Panc1 (cell line): ENCODE data around the gene PLEKHA7. TPM values are rescaled to one million over a fixed set of nuclear protein-coding genes. Genes with fewer than 3 reads are reported as not detected.

ENCODE experiments used
- ATAC-seq: fragments of 200-7000 bp; cut with Tn5 transposase; 2 replicates; pipeline ENCODE4 v1.9.1; 2020; ENCODE audit warnings: mild to moderate bottlenecking, moderate library complexity
- BruUV-seq: library from RNA; stranded (reverse); fragments of 400-500 nt; replicated peaks from 2 replicates; lab custom pipeline; 2021; lab: Mats Ljungman, UMichigan
- CTCF ChIA-PET: fragments of 300-600 bp; sonication (Branson Sonifier 250); formaldehyde crosslinking; loops from one replicate; lab custom pipeline; 2022; ENCODE audit warnings: antibody characterized with exemption; lab: Charles Lee
- POLR2A ChIA-PET: fragments of 300-600 bp; sonication (Branson Sonifier 250); formaldehyde crosslinking; loops from one replicate; lab custom pipeline; 2022; ENCODE audit warnings: antibody characterized with exemption; lab: Charles Lee
- DNase-seq: peaks from one replicate; pipeline ENCODE4 v3.0.0-alpha.2; 2010; ENCODE audit warnings: low read depth, low spot score
- H3K27ac ChIP-seq: 2 replicates; pipeline ENCODE4 v1.5.1; 2011; ENCODE audit warnings: mild to moderate bottlenecking, low read length, inconsistent platforms
- H3K27me3 ChIP-seq: fragments of 200-500 bp; sonication (Bioruptor generic); 2 replicates; pipeline ENCODE4 v1.6.0; 2014; ENCODE audit warnings: low read length, inconsistent platforms; ENCODE audit not compliant: control insufficient read depth, insufficient read depth
- H3K36me3 ChIP-seq: fragments of 200-500 bp; sonication (Bioruptor generic); 2 replicates; pipeline ENCODE4 v1.5.1; 2014; ENCODE audit warnings: inconsistent platforms, mild to moderate bottlenecking, low read length, moderate library complexity; ENCODE audit not compliant: control insufficient read depth, insufficient read depth
- H3K4me1 ChIP-seq: 2 replicates; pipeline ENCODE4 v1.5.1; 2011; ENCODE audit warnings: inconsistent platforms, mild to moderate bottlenecking, low read length, moderate library complexity; ENCODE audit not compliant: control insufficient read depth, insufficient read depth
- H3K4me3 ChIP-seq, 2 experiments: 2 replicates each; pipeline ENCODE4 v1.5.1; 2011 to 2012; ENCODE audit warnings: low read depth in 2 of 2, low read length in 2 of 2, mild to moderate bottlenecking in 2 of 2, inconsistent platforms in 1 of 2, moderate library complexity in 1 of 2
- H3K9me3 ChIP-seq: fragments of 200-500 bp; sonication (Bioruptor generic); 2 replicates; pipeline ENCODE4 v1.5.1; 2014; ENCODE audit warnings: low read depth, mild to moderate bottlenecking, inconsistent platforms, low read length, moderate library complexity; ENCODE audit not compliant: control insufficient read depth, insufficient read depth
- CTCF ChIP-seq: fragments of 450-650 bp; IDR thresholded peaks from 2 replicates; pipeline ENCODE4 v1.5.1; 2017; ENCODE audit warnings: mild to moderate bottlenecking
- POLR2AphosphoS5 ChIP-seq: IDR thresholded peaks from 2 replicates; pipeline ENCODE4 v1.6.1; 2012; ENCODE audit warnings: mild to moderate bottlenecking, low read depth, low read length, moderate library complexity
- REST ChIP-seq, 2 experiments: IDR thresholded peaks; 2 replicates each; pipeline ENCODE4 v1.6.1; 2011 to 2012; ENCODE audit warnings: low read depth in 2 of 2, control low read depth in 1 of 2, low read length in 1 of 2, mild to moderate bottlenecking in 1 of 2, moderate library complexity in 1 of 2; ENCODE audit not compliant: insufficient read depth in 1 of 2
- SIN3A ChIP-seq: IDR thresholded peaks from 2 replicates; pipeline ENCODE4 v1.6.1; 2012; ENCODE audit warnings: low read depth, mild to moderate bottlenecking, low read length, moderate library complexity, borderline replicate concordance; ENCODE audit not compliant: insufficient read depth
- TCF7L2 ChIP-seq: IDR thresholded peaks from 2 replicates; pipeline ENCODE4 v1.6.1; 2011; ENCODE audit warnings: mild to moderate bottlenecking, low read depth, low read length, inconsistent platforms
- in situ Hi-C: cut with HindIII; loops from 2 replicates; pipeline ENCODE4 v1.10.0; 2016; ENCODE audit warnings: low sequenced_read_pairs, low pct_unique_long_range_greater_than_20kb
- intact Hi-C: fragments of 100-400 bp; cut with micrococcal nuclease; formaldehyde crosslinking; loops from one replicate; pipeline ENCODE4 v1.10.0; 2022; ENCODE audit not compliant: unreplicated experiment
- total RNA-seq: library from RNA; stranded (reverse); gene quantifications from one replicate; pipeline ENCODE4 v1.2.1, GENCODE V29; 2021; ENCODE audit not compliant: unreplicated experiment

PLEKHA7 gene
- total RNA-seq, 1 experiment from 2014 or later: 11.6 TPM

DNA sequence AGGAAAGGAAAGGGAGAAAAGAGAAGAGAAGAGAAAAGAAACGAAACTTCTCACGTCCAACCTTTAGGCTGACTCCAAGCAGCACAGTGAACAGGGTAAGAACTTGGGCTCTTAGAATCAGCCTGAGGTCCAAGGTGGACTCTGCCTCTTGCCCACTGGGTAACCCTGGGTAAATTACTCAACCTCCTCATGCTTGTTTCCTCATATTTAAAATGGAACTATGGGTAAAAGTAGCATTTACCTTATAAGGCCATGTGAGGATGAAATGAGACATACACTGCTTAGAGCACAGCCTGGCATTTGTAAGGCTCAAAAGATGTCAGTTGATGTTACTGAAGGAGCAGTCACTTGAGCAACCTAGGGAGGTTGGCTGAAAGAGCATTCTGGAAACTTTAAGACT lies 167.9 kb downstream of the PLEKHA7 start:
- TF ChIP-seq SIN3A: no peak
- TF ChIP-seq TCF7L2: no peak
- TF ChIP-seq POLR2AphosphoS5: no peak
- TF ChIP-seq REST (IDR thresholded peaks at IDR 0.05; ENCODE audit: insufficient read depth in 1 of 2, low read depth in 2 of 2, low read length in 1 of 2): no peak
- no peak for TF ChIP-seq CTCF
- Histone ChIP-seq H3K36me3 (0 out of 2 replicates have a peak, but pooled peaks cover 2% of the 10 kb centered on the region), H3K4me3 (no peak overlapping the region), H3K4me1 (no peaks in the 10 kb centered on the region), H3K27me3 (no peaks in the 10 kb centered on the region), H3K9me3 (no peaks in the 10 kb centered on the region), H3K27ac (no peak overlapping the region)
- in situ Hi-C loops (no loop called here), intact Hi-C loops (no loop called here)
- BruUV-seq: no TSS peak
- ATAC-seq: no peak
- CTCF ChIA-PET: no interaction called here
- DNase-seq: no peak
- POLR2A ChIA-PET: no interaction called here

GRCh38 chr11:16844268-16844771 lies 169.9 kb downstream of the PLEKHA7 start:
- CTCF ChIA-PET: no interaction called here

More at GRCh38 chr11:16844268-16844771, 169.9 kb downstream of the PLEKHA7 start:
- no peak for DNase-seq
- POLR2A ChIA-PET: no interaction called here
- intact Hi-C loops (no loop called here), in situ Hi-C loops (no loop called here)
- Histone ChIP-seq H3K9me3 (no peaks in the 10 kb centered on the region), H3K4me1 (no peaks in the 10 kb centered on the region), H3K27me3 (no peaks in the 10 kb centered on the region), H3K36me3 (0 out of 2 replicates have a peak, but pooled peaks cover 2% of the 10 kb centered on the region), H3K4me3 (no peak overlapping the region), H3K27ac (no peak overlapping the region)
- BruUV-seq: no TSS peak
- ATAC-seq: no peak
- TF ChIP-seq TCF7L2: no peak
- no peak for TF ChIP-seq POLR2AphosphoS5
- no peak for TF ChIP-seq REST (IDR thresholded peaks at IDR 0.05; ENCODE audit: insufficient read depth in 1 of 2, low read depth in 2 of 2, low read length in 1 of 2)
- no peak for TF ChIP-seq SIN3A
- TF ChIP-seq CTCF: no peak
